ENCODE data around the gene ZBBX.

Gene ZBBX

GRCh38 chr3:167241048-167241845, 138.8 kb downstream of the ZBBX start:
- Histone ChIP-seq H3K27ac (no peak overlapping the region), H3K36me3 (ENCODE audit: control insufficient read depth, insufficient read depth, low read length) (no peaks in the 10 kb centered on the region), H3K9ac (no peak overlapping the region), H3K9me3 (ENCODE audit: control insufficient read depth, low read length) (no peaks in the 10 kb centered on the region), H2AFZ (no peak overlapping the region), H3K27me3 (ENCODE audit: control insufficient read depth, insufficient read depth, low read length) (no peaks in the 10 kb centered on the region), H3K4me2 (ENCODE audit: low read length) (no peak overlapping the region), H3K4me3 (ENCODE audit: low read depth, low read length) (no peak overlapping the region), H3K79me2 (no peaks in the 10 kb centered on the region), H3K4me1 (no peaks in the 10 kb centered on the region)
- TF ChIP-seq CTCF (IDR thresholded peaks at IDR 0.05): no peak

GRCh38 chr3:167228135-167228534, 152.0 kb downstream of the ZBBX start:
- Histone ChIP-seq H3K79me2 (no peaks in the 10 kb centered on the region), H3K27me3 (ENCODE audit: control insufficient read depth, insufficient read depth, low read length) (no peaks in the 10 kb centered on the region), H3K36me3 (ENCODE audit: control insufficient read depth, insufficient read depth, low read length) (no peaks in the 10 kb centered on the region), H3K27ac (no peak overlapping the region), H3K4me1 (no peaks in the 10 kb centered on the region), H3K9me3 (ENCODE audit: control insufficient read depth, low read length) (no peaks in the 10 kb centered on the region), H2AFZ (no peak overlapping the region), H3K9ac (no peak overlapping the region), H3K4me3 (ENCODE audit: low read depth, low read length) (no peak overlapping the region), H3K4me2 (ENCODE audit: low read length) (no peak overlapping the region)
- TF ChIP-seq CTCF (IDR thresholded peaks at IDR 0.05): no peak

GRCh38 chr3:167225821-167226220, 154.3 kb downstream of the ZBBX start:
- no peak overlapping the region for H3K4me2 ChIP-seq (ENCODE audit: low read length)
- H3K9me3 ChIP-seq (ENCODE audit: control insufficient read depth, low read length): no peaks in the 10 kb centered on the region
- no peaks in the 10 kb centered on the region for H3K4me1 ChIP-seq
- H3K79me2 ChIP-seq: no peaks in the 10 kb centered on the region
- H3K4me3 ChIP-seq (ENCODE audit: low read depth, low read length): no peak overlapping the region
- TF ChIP-seq CTCF (IDR thresholded peaks at IDR 0.05): no peak
- H3K27me3 ChIP-seq (ENCODE audit: control insufficient read depth, insufficient read depth, low read length): no peaks in the 10 kb centered on the region
- no peak overlapping the region for H3K27ac ChIP-seq
- H3K36me3 ChIP-seq (ENCODE audit: control insufficient read depth, insufficient read depth, low read length): no peaks in the 10 kb centered on the region
- no peak overlapping the region for H2AFZ ChIP-seq
- no peak overlapping the region for H3K9ac ChIP-seq

GRCh38 chr3:167209011-167209410, 171.1 kb downstream of the ZBBX start:
- Histone ChIP-seq H3K4me3 (ENCODE audit: low read depth, low read length) (no peak overlapping the region), H3K4me2 (ENCODE audit: low read length) (no peak overlapping the region), H3K36me3 (ENCODE audit: control insufficient read depth, insufficient read depth, low read length) (no peaks in the 10 kb centered on the region), H3K27me3 (ENCODE audit: control insufficient read depth, insufficient read depth, low read length) (no peaks in the 10 kb centered on the region), H3K27ac (no peak overlapping the region), H3K79me2 (no peaks in the 10 kb centered on the region), H3K9me3 (ENCODE audit: control insufficient read depth, low read length) (no peaks in the 10 kb centered on the region), H3K4me1 (no peaks in the 10 kb centered on the region), H2AFZ (no peak overlapping the region), H3K9ac (no peak overlapping the region)
- TF ChIP-seq CTCF (IDR thresholded peaks at IDR 0.05): no peak

- no peaks in the 10 kb centered on the region for H3K4me1 ChIP-seq
Measured at GRCh38 chr3:167203062-167203461, 177.0 kb downstream of the ZBBX start.

More at GRCh38 chr3:167203062-167203461, 177.0 kb downstream of the ZBBX start:
- H3K4me3 ChIP-seq (ENCODE audit: low read depth, low read length): no peak overlapping the region
- no peak overlapping the region for H3K27ac ChIP-seq
- H3K79me2 ChIP-seq: no peaks in the 10 kb centered on the region
- no peak overlapping the region for H3K9ac ChIP-seq
- no peaks in the 10 kb centered on the region for H3K27me3 ChIP-seq (ENCODE audit: control insufficient read depth, insufficient read depth, low read length)
- TF ChIP-seq CTCF (IDR thresholded peaks at IDR 0.05): no peak
- no peaks in the 10 kb centered on the region for H3K36me3 ChIP-seq (ENCODE audit: control insufficient read depth, insufficient read depth, low read length)
- no peak overlapping the region for H3K4me2 ChIP-seq (ENCODE audit: low read length)
- H2AFZ ChIP-seq: no peak overlapping the region
- H3K9me3 ChIP-seq (ENCODE audit: control insufficient read depth, low read length): no peaks in the 10 kb centered on the region
